BJ (cell line): Measurements from ENCODE around the gene CIBAR2. TPM values are rescaled to one million over a fixed set of nuclear protein-coding genes. Genes with fewer than 3 reads are reported as not detected.

Experiments
- CTCF ChIA-PET: fragments of 350-600 bp; formaldehyde crosslinking; extraction: SDS; loops from one replicate; lab custom pipeline; 2021; ENCODE audit warnings: antibody characterized with exemption, inconsistent platforms; lab: Yijun Ruan, JAX
- POLR2A ChIA-PET: fragments of 300-600 bp; sonication (Branson Sonifier 250); formaldehyde crosslinking; extraction: SDS; loops from one replicate; lab custom pipeline; 2021; ENCODE audit warnings: antibody characterized with exemption; lab: Charles Lee
- DNase-seq: peaks from one replicate; pipeline ENCODE4 v3.0.0-alpha.2; 2011; ENCODE audit warnings: low read depth
- H3K27me3 ChIP-seq: 2 replicates; pipeline ENCODE4 v1.6.0; 2011; ENCODE audit warnings: low read length; ENCODE audit not compliant: control insufficient read depth, insufficient read depth
- H3K36me3 ChIP-seq: 2 replicates; pipeline ENCODE4 v1.5.1; 2011; ENCODE audit warnings: low read length; ENCODE audit not compliant: control insufficient read depth, insufficient read depth
- H3K4me3 ChIP-seq: 2 replicates; pipeline ENCODE4 v1.5.1; 2011; ENCODE audit warnings: low read depth, mild to moderate bottlenecking, control low read depth, low read length
- CTCF ChIP-seq: IDR thresholded peaks from 2 replicates; pipeline ENCODE4 v1.5.1; 2011; ENCODE audit warnings: low read depth, mild to moderate bottlenecking, control low read depth, inconsistent platforms, low read length, moderate library complexity; ENCODE audit not compliant: insufficient read depth
- polyA plus RNA-seq: library from polyadenylated mRNA; depleted of rRNA; stranded (reverse); fragments of >200 nt; gene quantifications from 2 replicates; pipeline ENCODE4 v1.2.3, GENCODE V29; 2011

CIBAR2 gene
- polyA plus RNA-seq, 1 experiment: 0.05 TPM

GRCh38 chr16:85157372-85157771 lies 45.1 kb upstream of the CIBAR2 start:
- Histone ChIP-seq H3K4me3 (no peak overlapping the region), H3K27me3 (no peaks in the 10 kb centered on the region), H3K36me3 (no peaks in the 10 kb centered on the region)
- POLR2A ChIA-PET: no interaction called here
- CTCF ChIA-PET: interaction anchor here (0.6 to 1.6 kb wide), 4 partner anchors 15 to 45 kb away, joined by 3 read pairs; partner anchors contain the start of gene CIBAR2
- no peak for DNase-seq
- TF ChIP-seq CTCF: no peak

- TF ChIP-seq CTCF: no peak
- POLR2A ChIA-PET: no interaction called here
- CTCF ChIA-PET: no interaction called here
- no peak overlapping the region for H3K4me3 ChIP-seq
- no peak for DNase-seq
- no peaks in the 10 kb centered on the region for H3K36me3 ChIP-seq
- no peaks in the 10 kb centered on the region for H3K27me3 ChIP-seq
These were observed 44.6 kb upstream of the CIBAR2 start for GRCh38 chr16:85156869-85157268.

- ChIA-PET POLR2A (no interaction called here), CTCF (interaction anchor here (0.6 kb wide), 1 partner anchor 13 kb away, joined by 3 read pairs; no protein-coding TSS in a partner anchor)
- Histone ChIP-seq H3K27me3 (no peaks in the 10 kb centered on the region), H3K4me3 (no peak overlapping the region), H3K36me3 (no peaks in the 10 kb centered on the region)
- TF ChIP-seq CTCF: no peak
- no peak for DNase-seq
These were observed 44.2 kb upstream of the CIBAR2 start for GRCh38 chr16:85156440-85156839.

GRCh38 chr16:85153656-85154091 lies 41.4 kb upstream of the CIBAR2 start:
- POLR2A ChIA-PET: no interaction called here
- TF ChIP-seq CTCF: no peak
- no peak for DNase-seq
- CTCF ChIA-PET: interaction anchor here (0.8 kb wide), 1 partner anchor 19 kb away, joined by 4 read pairs; no protein-coding TSS in a partner anchor
- H3K27me3 ChIP-seq: no peaks in the 10 kb centered on the region
- no peak overlapping the region for H3K4me3 ChIP-seq
- H3K36me3 ChIP-seq: no peaks in the 10 kb centered on the region

- POLR2A ChIA-PET: no interaction called here
- no peaks in the 10 kb centered on the region for H3K27me3 ChIP-seq
These were observed 40.8 kb upstream of the CIBAR2 start for GRCh38 chr16:85153046-85153445.

More at GRCh38 chr16:85153046-85153445, 40.8 kb upstream of the CIBAR2 start:
- CTCF ChIA-PET: interaction anchor here (0.8 to 1.7 kb wide), 2 partner anchors 20 to 26 kb away, joined by 4 read pairs; no protein-coding TSS in a partner anchor
- H3K4me3 ChIP-seq: no peak overlapping the region
- H3K36me3 ChIP-seq: no peaks in the 10 kb centered on the region
- DNase-seq: no peak
- TF ChIP-seq CTCF: no peak
